Measurements from ENCODE around the gene FIBCD1. TPM values are rescaled to one million over a fixed set of nuclear protein-coding genes. Genes with fewer than 3 reads are reported as not detected.

The FIBCD1 gene
- polyA plus RNA-seq, 3 donors: 0.47 to 0.56 (median 0.54) TPM

DNA sequence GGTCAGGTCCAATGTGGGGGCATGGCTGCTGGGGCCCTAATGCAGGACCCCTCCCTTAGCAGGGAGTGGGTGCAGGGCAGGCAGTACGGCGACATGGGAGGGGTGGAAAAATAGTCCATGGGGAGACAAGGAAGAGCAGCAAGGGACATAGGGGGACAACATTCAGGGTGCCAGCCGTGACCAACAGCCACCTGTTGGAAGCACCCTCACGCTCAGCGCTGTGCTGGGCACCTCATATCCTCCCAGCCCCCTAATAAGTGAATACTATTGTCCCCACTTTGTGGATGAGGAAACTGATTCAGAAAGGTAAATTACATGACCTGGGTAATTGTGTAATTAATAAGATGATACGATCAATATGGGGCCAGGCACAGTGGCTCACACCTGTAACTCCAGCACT, 3.0 kb upstream of the FIBCD1 start:
- DNase-seq (ENCODE audit: extremely low read depth in 1 of 11, low read depth in 9 of 11, low spot score in 4 of 11): no peak

- no peak for DNase-seq (ENCODE audit: extremely low read depth in 1 of 11, low read depth in 9 of 11, low spot score in 4 of 11)
These were observed 1.9 kb upstream of the FIBCD1 start for GRCh38 chr9:130940693-130941576.

- no peak for DNase-seq (ENCODE audit: extremely low read depth in 1 of 11, low read depth in 9 of 11, low spot score in 4 of 11)
These were observed 1.0 kb upstream of the FIBCD1 start for GRCh38 chr9:130940027-130940549.

DNA sequence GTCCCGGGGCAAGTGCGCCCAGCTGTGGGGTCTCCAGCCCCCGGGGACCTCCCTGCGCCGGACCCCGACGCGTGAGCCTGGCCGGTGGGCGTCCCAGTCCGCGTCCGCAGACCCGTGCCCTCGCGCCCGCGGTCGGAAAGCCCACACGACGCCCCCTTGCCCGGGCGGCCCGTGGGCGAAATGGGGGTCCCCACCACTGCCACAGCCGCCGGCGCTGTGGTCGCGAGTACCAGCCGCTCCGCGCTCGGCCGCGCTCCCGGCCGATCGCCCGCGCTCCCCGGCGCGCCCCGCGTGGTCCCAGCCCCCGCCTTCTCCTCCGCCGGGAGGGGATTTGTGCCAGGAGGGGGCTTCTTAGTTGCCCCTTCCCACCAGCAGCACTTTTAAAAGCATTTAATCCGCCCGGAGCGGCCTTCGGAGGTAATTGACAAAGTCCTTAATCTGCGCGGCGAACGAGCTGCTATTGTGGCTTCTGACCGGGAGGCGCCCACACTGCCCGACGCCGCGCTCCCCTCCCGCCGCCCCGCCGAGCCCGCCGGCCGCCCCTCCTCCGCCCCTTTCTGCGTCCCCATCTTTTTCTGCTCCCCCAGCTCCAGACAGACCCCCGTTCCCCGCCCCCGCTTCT, 469 bp upstream of the FIBCD1 start:
- no peak for DNase-seq (ENCODE audit: extremely low read depth in 1 of 11, low read depth in 9 of 11, low spot score in 4 of 11)

DNA sequence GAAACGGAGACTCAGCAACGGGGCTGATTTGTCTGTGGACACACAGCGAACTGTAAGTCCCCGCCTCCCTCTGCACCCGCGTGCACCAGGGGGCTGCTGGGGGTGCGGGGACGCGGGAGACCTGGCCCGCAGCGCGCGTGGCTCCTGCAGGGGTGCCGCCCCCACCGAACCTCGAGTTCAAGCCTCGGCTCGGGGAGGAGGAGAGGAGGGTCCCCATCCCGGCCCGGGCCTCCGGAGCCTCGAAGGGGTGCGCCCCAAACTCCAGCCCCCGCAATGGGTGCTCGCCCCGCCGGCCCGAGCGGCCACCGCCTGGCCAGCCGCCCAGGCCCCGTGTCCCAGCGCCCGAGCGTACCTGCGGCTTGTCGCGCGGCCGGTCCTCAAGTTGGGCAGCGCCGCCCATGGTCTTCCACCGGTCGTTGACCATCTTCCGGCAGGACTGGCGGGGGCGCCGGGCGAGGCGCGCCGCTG, 829 bp downstream of the FIBCD1 start:
- no peak for DNase-seq (ENCODE audit: extremely low read depth in 1 of 11, low read depth in 9 of 11, low spot score in 4 of 11)

GRCh38 chr9:130937146-130938076, 1.6 kb downstream of the FIBCD1 start:
- DNase-seq (ENCODE audit: extremely low read depth in 1 of 11, low read depth in 9 of 11, low spot score in 4 of 11): no peak

DNA sequence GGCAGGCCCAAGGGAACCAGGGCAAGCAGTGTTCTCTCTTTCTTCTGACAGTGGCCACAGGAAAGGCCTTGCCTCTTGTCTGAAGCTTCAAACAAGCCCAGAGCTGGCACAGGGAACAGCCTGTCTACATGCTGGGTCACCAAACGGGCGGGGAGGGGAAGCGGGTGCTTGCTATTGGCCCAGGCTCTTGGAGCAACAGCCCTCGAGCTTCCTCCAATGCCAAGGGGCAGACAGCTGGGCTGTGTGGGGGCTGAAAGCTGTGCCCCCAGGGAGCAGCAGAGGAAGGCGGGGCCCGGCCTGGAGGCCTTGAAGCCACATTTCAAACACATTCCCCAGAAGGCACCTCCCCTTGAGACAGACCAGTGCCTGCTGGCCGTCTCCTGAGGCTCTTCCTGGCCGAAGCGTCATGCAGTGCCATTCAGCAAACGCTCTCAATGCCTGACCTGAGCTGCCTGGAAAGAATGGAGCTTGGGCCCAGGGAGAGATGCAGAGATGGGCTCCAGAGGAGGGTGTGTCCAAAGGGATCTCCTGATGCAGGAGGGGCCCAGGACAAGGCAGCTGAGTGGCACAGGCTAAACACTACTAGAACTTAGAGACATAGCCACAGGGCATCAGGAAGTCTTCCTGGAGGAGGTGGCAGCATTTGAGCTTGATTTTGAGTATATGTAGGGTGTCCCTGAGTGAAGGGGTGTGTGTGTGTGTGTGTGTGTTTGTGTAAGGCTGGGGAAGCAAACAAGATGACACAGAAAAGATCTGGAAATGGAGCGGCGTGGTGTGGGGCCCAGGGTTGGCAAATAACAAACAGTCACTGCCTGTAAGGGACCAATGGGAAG, 2.5 kb downstream of the FIBCD1 start:
- DNase-seq (ENCODE audit: extremely low read depth in 1 of 11, low read depth in 9 of 11, low spot score in 4 of 11): no peak

DNA sequence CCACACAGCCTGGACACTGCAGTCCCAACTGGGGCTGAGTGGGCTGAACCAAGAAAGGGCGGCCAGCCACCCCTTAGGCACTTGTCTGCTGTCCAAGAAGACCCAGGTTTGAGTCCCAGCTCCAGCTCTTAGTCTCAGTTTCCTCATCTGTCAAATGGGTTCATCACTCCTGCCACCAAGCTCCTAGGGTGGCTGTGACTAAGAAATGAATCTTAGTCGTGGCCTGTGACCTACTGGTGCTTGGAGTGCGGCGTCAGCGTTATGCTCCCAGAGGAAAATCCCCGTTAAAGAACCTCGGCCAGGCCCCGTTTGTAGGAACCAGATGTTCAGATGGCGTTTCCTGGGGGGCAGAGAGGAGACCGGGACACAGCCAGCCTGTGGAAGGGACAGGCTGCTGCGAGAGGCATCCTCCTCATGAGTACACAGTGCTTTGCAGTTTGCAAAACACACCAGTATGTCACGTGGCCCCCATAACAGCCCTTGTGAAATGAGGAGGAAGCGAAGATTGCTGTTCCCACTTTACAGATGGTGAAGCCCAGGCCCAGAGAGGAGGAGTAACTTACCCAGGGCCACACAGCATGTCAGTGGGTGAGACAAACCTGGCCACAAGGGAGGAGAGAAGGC, 3.3 kb downstream of the FIBCD1 start:
- no peak for DNase-seq (ENCODE audit: extremely low read depth in 1 of 11, low read depth in 9 of 11, low spot score in 4 of 11)

GRCh38 chr9:130934702-130935647, 4.1 kb downstream of the FIBCD1 start:
- DNase-seq (ENCODE audit: extremely low read depth in 1 of 11, low read depth in 9 of 11, low spot score in 4 of 11): no peak

DNA sequence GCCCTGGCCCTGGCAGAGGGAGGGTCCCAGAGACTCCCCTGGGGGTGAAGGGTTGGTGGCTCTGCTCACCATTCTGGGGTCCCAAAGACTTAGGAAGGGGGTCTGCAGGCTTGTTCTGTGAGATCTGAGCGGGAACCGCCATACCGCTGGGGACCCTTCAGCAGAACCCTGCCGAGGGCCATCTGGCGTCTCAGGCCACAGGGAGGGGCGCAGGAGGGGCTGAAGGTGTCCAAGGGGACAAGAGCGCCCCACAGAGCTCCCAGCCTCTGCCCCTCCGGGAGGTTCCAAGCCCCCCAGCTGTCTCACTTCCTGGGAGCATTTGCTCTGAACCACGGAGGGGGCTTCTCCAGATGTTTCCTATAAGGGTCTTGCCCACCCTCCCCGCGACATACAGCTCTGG, 4.8 kb downstream of the FIBCD1 start:
- DNase-seq (ENCODE audit: extremely low read depth in 1 of 11, low read depth in 9 of 11, low spot score in 4 of 11): no peak

- DNase-seq (ENCODE audit: extremely low read depth in 1 of 11, low read depth in 9 of 11, low spot score in 4 of 11): no peak
These were observed 5.7 kb downstream of the FIBCD1 start for GRCh38 chr9:130933114-130934046.

GRCh38 chr9:130932255-130933079, 6.6 kb downstream of the FIBCD1 start:
- no peak for DNase-seq (ENCODE audit: extremely low read depth in 1 of 11, low read depth in 9 of 11, low spot score in 4 of 11)

- no peak for DNase-seq (ENCODE audit: extremely low read depth in 1 of 11, low read depth in 9 of 11, low spot score in 4 of 11)
These were observed 7.4 kb downstream of the FIBCD1 start for GRCh38 chr9:130931508-130932254.

- no peak for DNase-seq (ENCODE audit: extremely low read depth in 1 of 11, low read depth in 9 of 11, low spot score in 4 of 11)
These were observed 8.2 kb downstream of the FIBCD1 start for GRCh38 chr9:130930804-130931349.

All from renal cortex interstitium (tissue), 11 donors.